Retinal pigment epithelial cell (primary cell): ENCODE measurements around the gene ZNF581.

ENCODE experiments used
- DNase-seq: peaks from one replicate; pipeline ENCODE4 v3.0.0-alpha.2; 2010; ENCODE audit warnings: low read depth
- H3K4me3 ChIP-seq: 2 replicates; pipeline ENCODE4 v1.5.1; 2011; ENCODE audit warnings: mild to moderate bottlenecking, low read length, control low read depth, moderate library complexity
- TF ChIP-seq, protein P1 (sequence below): conservative IDR thresholded peaks from 2 replicates; pipeline ENCODE4 v1.5.1; 2011; ENCODE audit warnings: low read depth, low read length, control low read depth, inconsistent platforms

The ZNF581 gene

DNA sequence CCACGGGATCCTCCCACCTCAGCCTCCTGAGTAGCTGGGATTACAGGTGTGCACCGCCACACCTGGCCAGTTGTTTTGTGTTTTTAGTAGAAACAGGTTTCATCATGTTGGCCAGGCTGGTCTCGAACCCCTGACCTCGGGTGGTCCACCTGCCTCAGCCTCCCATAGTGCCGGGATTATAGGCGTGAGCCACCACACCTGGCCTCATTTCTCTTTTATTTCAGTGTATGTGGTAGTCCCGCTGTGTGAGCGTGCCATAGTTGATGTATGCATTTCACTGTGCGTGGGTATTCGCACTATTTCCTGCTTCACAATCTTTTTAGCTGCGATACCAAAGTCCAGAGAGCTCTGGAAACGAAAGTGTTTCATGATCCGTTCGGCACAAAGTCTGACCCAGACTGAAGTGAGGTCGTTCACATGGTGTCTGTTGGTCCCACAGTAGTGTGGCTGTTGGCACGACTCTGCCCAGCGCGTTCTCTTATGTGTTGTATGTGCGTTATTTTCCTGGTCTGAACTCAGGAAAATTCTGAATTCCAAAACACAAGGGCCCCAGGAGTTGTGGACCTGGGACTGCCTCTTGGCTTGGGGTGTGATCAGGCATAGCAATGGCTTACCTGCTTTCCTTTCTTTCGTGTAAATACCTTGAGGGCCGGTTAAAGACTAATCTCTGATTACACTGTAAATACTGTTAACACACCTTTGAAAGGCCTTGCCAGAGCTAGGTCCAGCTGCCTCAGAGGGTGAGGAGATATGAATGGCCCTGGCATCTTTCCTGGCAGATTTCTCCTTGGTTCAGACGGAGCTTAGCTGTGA is 40.2 kb downstream of the ZNF581 start:
- DNase-seq = no peak
- TF ChIP-seq, protein P1, sequence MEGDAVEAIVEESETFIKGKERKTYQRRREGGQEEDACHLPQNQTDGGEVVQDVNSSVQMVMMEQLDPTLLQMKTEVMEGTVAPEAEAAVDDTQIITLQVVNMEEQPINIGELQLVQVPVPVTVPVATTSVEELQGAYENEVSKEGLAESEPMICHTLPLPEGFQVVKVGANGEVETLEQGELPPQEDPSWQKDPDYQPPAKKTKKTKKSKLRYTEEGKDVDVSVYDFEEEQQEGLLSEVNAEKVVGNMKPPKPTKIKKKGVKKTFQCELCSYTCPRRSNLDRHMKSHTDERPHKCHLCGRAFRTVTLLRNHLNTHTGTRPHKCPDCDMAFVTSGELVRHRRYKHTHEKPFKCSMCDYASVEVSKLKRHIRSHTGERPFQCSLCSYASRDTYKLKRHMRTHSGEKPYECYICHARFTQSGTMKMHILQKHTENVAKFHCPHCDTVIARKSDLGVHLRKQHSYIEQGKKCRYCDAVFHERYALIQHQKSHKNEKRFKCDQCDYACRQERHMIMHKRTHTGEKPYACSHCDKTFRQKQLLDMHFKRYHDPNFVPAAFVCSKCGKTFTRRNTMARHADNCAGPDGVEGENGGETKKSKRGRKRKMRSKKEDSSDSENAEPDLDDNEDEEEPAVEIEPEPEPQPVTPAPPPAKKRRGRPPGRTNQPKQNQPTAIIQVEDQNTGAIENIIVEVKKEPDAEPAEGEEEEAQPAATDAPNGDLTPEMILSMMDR = no peak

DNA sequence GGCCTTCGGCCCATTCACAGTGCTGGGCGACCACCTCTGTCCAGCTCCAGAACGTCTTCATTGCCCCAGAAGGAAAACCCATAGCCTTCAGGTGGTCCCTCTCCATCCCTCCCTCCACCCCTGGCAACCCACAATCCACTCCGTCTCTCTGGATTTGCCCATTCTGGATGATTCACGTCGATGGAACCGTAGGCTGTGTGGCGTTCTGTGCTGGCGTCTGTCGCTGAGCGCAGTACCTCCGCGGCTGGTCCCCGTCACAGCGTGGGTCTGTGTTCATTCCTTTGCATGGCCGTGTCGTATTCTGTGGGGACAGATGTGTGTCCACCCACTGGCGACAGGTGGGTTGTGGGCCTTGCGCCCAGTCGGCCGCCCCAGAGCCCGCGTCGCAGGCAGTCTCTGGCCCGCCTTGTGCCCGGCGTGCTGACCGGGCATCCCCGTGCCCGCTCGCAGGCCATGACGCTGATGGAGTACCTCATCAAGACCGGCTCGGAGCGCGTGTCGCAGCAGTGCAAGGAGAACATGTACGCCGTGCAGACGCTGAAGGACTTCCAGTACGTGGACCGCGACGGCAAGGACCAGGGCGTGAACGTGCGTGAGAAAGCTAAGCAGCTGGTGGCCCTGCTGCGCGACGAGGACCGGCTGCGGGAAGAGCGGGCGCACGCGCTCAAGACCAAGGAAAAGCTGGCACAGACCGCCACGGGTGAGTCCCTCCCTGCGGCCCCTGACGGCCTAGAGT is 41.7 kb downstream of the ZNF581 start:
- H3K4me3 ChIP-seq = no peak overlapping the region
- TF ChIP-seq, protein P1 = no peak
- DNase-seq = no peak

More for the DNA sequence above, 40.2 kb downstream of the ZNF581 start:
- H3K4me3 ChIP-seq = no peak overlapping the region

DNA sequence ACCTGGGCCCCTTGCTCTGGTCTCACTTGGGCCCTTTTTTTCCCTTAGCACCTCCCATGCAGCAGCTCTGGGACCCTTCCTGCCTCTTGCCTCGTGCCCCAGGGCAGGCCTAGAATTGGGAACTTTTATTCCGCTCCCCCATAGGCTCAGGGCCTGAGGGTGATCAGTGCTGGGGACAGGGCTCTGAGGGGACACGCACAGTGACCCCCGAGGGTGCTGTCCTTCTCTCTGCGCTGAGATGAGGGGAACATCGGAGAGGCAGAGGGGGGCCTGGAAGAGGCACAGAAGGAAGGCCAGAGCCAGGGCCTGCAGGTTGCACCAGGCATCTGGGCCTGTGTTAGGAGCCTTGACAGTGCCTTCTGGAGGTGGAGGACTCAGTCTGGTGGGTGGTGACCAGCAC is 42.3 kb downstream of the ZNF581 start:
- no peak for DNase-seq
- no peak overlapping the region for H3K4me3 ChIP-seq
- TF ChIP-seq, protein P1 = no peak

DNA sequence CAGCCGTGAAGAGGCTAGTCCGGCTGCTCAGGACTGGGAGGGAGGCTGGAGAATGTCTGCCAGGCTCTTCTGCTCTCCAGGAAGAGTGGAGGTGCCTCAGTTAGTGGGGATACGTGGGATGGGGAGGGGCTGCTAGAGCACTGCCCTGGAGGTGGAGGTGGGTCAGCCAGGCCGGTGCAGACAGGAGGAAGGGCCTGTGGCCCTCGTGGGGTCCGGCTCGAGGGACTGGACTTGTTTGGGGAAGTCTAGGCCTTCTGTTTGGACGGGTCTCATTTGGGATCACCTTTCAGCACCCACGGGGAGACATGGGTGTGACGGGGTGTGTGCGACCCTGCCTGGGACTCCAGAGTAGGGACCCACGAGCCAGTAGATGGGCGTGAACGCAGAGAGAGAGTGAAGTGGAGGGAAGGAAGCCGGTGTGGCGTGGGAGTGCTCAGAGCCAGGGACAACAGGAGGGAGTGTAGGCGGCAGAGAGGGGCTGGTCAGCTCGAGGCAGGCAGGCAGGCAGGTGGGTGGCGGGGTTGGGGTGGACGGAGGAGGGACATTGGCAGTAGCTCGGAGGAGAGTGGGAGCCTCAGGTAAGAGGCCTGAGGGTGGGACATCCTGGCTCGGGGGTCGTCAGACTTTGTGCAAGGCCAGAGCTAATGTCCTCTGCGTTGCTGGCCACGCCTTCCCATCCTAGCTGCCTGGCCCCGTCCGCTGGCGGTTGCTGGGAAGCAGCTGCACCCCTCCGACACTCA is 43.0 kb downstream of the ZNF581 start:
- no peak overlapping the region for H3K4me3 ChIP-seq
- no peak for DNase-seq
- TF ChIP-seq, protein P1 = no peak

DNA sequence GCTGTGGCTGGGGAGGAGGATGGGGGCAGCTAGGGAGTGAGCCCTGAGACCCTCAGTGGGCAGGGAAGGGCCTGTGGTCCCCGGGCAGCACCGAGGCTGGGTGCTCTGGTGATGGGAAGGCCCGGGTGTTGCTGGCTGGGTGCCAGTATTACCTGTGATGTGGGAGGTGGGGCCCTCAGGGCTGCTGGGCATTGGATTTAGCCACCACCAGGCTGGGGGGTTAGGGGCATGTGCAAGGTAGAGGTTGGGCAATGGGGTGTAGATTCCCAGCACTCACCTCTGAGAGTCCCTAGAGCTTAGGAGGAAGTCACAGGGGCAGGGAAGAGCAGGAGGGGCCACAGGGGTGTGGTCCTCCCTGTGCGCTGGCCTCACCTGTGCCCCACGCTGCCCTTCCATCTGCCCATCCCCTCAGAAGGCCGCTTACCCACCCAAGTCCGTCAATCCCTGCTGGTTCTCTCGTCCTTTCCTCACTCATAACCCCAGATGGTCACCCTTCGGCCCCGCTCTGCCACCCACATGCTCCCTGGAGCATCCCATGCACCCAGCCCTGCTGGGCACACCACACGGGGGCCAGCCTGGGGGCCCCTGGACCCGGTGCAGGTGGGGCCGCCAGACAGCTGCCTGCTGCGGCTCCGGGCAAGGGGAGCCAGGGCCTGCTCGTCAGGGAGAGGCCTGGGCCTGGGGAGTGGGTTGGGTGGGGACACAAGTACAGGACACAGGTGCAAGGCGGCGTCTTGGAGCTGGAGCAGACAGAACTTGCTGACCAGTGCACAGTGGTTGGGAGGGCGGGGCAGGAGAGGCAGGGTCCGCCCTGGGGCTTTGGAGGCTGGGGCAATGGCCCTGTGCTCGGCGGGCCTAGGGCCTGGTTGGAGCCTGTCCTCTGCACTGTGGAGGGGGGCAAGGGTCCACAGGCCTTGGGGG is 44.1 kb downstream of the ZNF581 start:
- DNase-seq = no peak
- TF ChIP-seq, protein P1 = no peak
- no peak overlapping the region for H3K4me3 ChIP-seq

DNA sequence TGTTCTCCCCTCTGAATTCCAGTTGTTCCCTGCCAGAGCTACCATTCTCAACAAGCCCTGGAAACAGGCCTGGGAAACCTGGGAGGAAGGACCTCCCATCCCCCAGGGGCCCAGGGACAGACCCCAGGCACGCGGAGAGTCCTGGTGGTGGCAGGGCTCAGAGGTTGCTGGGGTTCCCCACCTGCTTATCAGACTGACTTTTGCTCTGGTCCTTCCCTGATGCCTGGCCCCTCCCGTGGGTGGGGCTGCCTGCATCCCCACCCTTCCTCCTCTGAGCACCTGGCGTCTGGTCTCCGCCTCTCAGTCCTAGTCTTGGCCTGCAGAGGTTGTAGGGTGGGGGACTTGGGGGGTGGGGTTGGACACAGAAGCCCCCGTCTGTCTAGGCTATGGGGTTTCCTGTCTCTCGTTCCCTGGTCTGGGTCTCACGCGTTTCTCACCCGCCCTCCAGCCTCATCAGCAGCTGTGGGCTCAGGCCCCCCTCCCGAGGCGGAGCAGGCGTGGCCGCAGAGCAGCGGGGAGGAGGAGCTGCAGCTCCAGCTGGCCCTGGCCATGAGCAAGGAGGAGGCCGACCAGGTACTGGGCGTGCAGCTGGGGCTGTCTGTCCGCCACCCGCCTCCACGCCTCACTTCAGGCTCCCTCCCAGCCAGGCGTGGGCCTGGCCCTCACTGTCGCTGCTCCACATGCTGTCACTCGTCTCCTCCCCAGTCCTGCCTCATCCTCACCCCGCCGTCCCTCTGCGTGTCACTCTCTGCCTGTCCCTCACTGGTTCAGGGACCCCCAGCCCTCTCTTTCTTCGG is 45.2 kb downstream of the ZNF581 start:
- TF ChIP-seq, protein P1 = no peak
- no peak overlapping the region for H3K4me3 ChIP-seq
- no peak for DNase-seq
